ENCODE measurements around the gene JUP. TPM values are rescaled to one million over a fixed set of nuclear protein-coding genes. Genes with fewer than 3 reads are reported as not detected.
A peak's percentile ranks its signal among the peaks of the same experiment; 100 is the strongest.

The JUP gene
- total and polyA plus RNA-seq, 2 of the 4 experiments (the other 2 are of a cell fraction), result 12.9 to 27.3 TPM

- ChIA-PET POLR2A (ENCODE audit: unreplicated experiment) (interaction anchor here (0.6 to 0.7 kb wide), 3 partner anchors 102 to 206 kb away, joined by 3 to 6 read pairs (median 5); no protein-coding TSS in a partner anchor), CTCF (no interaction called here)
- TF ChIP-seq NFE2L2 (IDR thresholded peaks at IDR 0.05; ENCODE audit: low read depth, low read length) (no peak), MAZ (IDR thresholded peaks at IDR 0.05; ENCODE audit: borderline replicate concordance, low read depth, low read length) (peak; percentile 94), RFX5 (IDR thresholded peaks at IDR 0.05; ENCODE audit: low read depth, low read length) (no peak), CHD1 (IDR thresholded peaks at IDR 0.05; ENCODE audit: low read depth, low read length) (no peak), POLR2A (IDR thresholded peaks at IDR 0.05; ENCODE audit: low read depth, low read length) (peak; percentile 80; the same call in 1 of the 2 replicates), MXI1 (IDR thresholded peaks at IDR 0.05; ENCODE audit: borderline replicate concordance, low read depth, low read length) (peak; percentile 86), MAFK (IDR thresholded peaks at IDR 0.05; ENCODE audit: low read depth, low read length) (no peak)
- 2% methylated on average over 8 of the region's 35 CpGs; no CpG with 5 or more reads in 1 of the 2 experiments for WGBS, 2 experiments (ENCODE audit: extremely low coverage in 2 of 2, insufficient read length in 1 of 2)
- DNase-seq, result peak; percentile 92
- H4K20me1 ChIP-seq (ENCODE audit: insufficient read depth, low read length), result peaks cover 45% of the 10 kb centered on the region
- peak within 1 kb of the TSS; percentile 94 for H2AFZ ChIP-seq (replicated peaks; ENCODE audit: low read length, poor library complexity)
- peak within 1 kb of the TSS; percentile 100 for H3K14ac ChIP-seq (replicated peaks; ENCODE audit: low read depth, low read length)
- peak within 1 kb of the TSS; percentile 72; the same call in 1 of the 2 replicates for H2BK20ac ChIP-seq (ENCODE audit: low read depth, low read length)
- H2BK5ac ChIP-seq (ENCODE audit: low read depth, low read length, poor library complexity, severe bottlenecking), result peak within 1 kb of the TSS; percentile 94
- H4K5ac ChIP-seq (ENCODE audit: low read depth, low read length), result peak within 1 kb of the TSS; percentile 92
- peak within 1 kb of the TSS; percentile 81 for H2BK120ac ChIP-seq (ENCODE audit: low read depth, low read length)
- H2AK9ac ChIP-seq (replicated peaks; ENCODE audit: low read depth, low read length, poor library complexity), result peak within 1 kb of the TSS; percentile 100
- H4K91ac ChIP-seq (ENCODE audit: insufficient read depth, low read depth, low read length), result peak within 1 kb of the TSS; percentile 95
- in situ Hi-C loops (cut with MboI; ENCODE audit: low sequenced_read_pairs), result no loop called here
- H3K9ac ChIP-seq (ENCODE audit: low read depth, low read length), result peak within 1 kb of the TSS; percentile 96
- H3K4me2 ChIP-seq (ENCODE audit: low read depth, low read length), result peak within 1 kb of the TSS; percentile 94
- H3K4me1 ChIP-seq (ENCODE audit: control insufficient read depth, insufficient read depth, low read length), result peaks cover 23% of the 10 kb centered on the region
- H3K4me3 ChIP-seq (ENCODE audit: insufficient read depth, low read depth, low read length), result peak within 1 kb of the TSS; percentile 88
- H3K9me1 ChIP-seq (ENCODE audit: insufficient read depth, low read length), result peaks cover 30% of the 10 kb centered on the region
- peak within 1 kb of the TSS; percentile 93 for H3K27ac ChIP-seq (ENCODE audit: insufficient read depth, low read length)
- H3K4ac ChIP-seq (ENCODE audit: low read depth, low read length), result peak within 1 kb of the TSS; percentile 100
- H3K27me3 ChIP-seq (ENCODE audit: control insufficient read depth, insufficient read depth, low read length), result no peaks in the 10 kb centered on the region
- H3K9me3 ChIP-seq (ENCODE audit: control insufficient read depth, insufficient read depth, low read length), result no peaks in the 10 kb centered on the region
- H3K36me3 ChIP-seq (ENCODE audit: control insufficient read depth, insufficient read depth, low read length), result peaks cover 16% of the 10 kb centered on the region
- peak within 1 kb of the TSS; percentile 96 for H3K56ac ChIP-seq (ENCODE audit: extremely low read depth, insufficient read depth, low read length)
- H2BK15ac ChIP-seq (ENCODE audit: low read depth, low read length), result peak within 1 kb of the TSS; percentile 98; the same call in 2 of the 3 replicates
- peak; percentile 66 for ATAC-seq (ENCODE audit: low read depth)
- BruUV-seq (replicated peaks), result no TSS peak
- peaks cover 19 to 85% of the 10 kb centered on the region in 2 experiments for H3K79me1 ChIP-seq (ENCODE audit: low read depth in 1 of 2, low read length in 2 of 2)
- H3K23ac ChIP-seq (ENCODE audit: low read depth, low read length), result peak within 1 kb of the TSS; percentile 95
- H2AK5ac ChIP-seq (ENCODE audit: low read depth, low read length), result peak within 1 kb of the TSS; percentile 95
- intact Hi-C loops (cut with micrococcal nuclease), result loop anchor here (1.0 to 2.0 kb wide), 3 partner anchors 52 to 146 kb away; partner anchors contain the start of genes ACLY and KLHL11
- peak within 1 kb of the TSS; percentile 92 to 94 for H4K8ac ChIP-seq (ENCODE audit: low read depth in 2 of 2, low read length in 2 of 2)
- H3K18ac ChIP-seq (ENCODE audit: low read depth, low read length), result peak within 1 kb of the TSS; percentile 87
- dilution Hi-C loops (cut with HindIII; ENCODE audit: low sequenced_read_pairs, unreplicated experiment), result no loop called here
Measured at GRCh38 chr17:41812381-41813151, 26.1 kb upstream of the JUP start, which contains the start of gene FKBP10. Gene FKBP10 (plus strand): TSS chr17:41813004. CDS start chr17:41813035, 31 bp downstream.
